Hepatocyte (in vitro differentiated cells): ENCODE results near the gene CDC42EP5. TPM values are rescaled to one million over a fixed set of nuclear protein-coding genes. Genes with fewer than 3 reads are reported as not detected.

Experiments used
- DNase-seq: peaks from one replicate; pipeline ENCODE4 v3.0.0-alpha.2; 2016; ENCODE audit warnings: low spot score
- H2AFZ ChIP-seq: fragments of 200-600 bp; sonication (generic); 2 replicates; pipeline ENCODE4 v1.6.0; 2016; ENCODE audit warnings: antibody characterized with exemption, mild to moderate bottlenecking
- H3K27ac ChIP-seq: fragments of 200-600 bp; sonication (generic); 2 replicates; pipeline ENCODE4 v1.5.1; 2016; ENCODE audit warnings: mild to moderate bottlenecking
- H3K27me3 ChIP-seq: fragments of 200-600 bp; sonication (generic); 2 replicates; pipeline ENCODE4 v1.6.1; 2016
- H3K36me3 ChIP-seq: fragments of 200-600 bp; sonication (generic); replicated peaks from 2 replicates; pipeline ENCODE4 v1.5.1; 2016; ENCODE audit warnings: low read depth; ENCODE audit not compliant: insufficient read depth
- H3K4me1 ChIP-seq: fragments of 200-600 bp; sonication (generic); 2 replicates; pipeline ENCODE4 v1.5.1; 2016; ENCODE audit warnings: mild to moderate bottlenecking, moderate library complexity; ENCODE audit not compliant: insufficient read depth
- H3K4me2 ChIP-seq: fragments of 200-600 bp; sonication (generic); 2 replicates; pipeline ENCODE4 v1.6.0; 2016
- H3K4me3 ChIP-seq: fragments of 200-600 bp; sonication (generic); 2 replicates; pipeline ENCODE4 v1.5.1; 2016; ENCODE audit warnings: mild to moderate bottlenecking
- H3K79me2 ChIP-seq: fragments of 200-600 bp; sonication (generic); 2 replicates; pipeline ENCODE4 v1.6.0; 2017; ENCODE audit warnings: mild to moderate bottlenecking
- H3K9me2 ChIP-seq: fragments of 200-600 bp; sonication (generic); replicated peaks from 2 replicates; pipeline ENCODE4 v1.6.0; 2017; ENCODE audit warnings: mild to moderate bottlenecking; ENCODE audit not compliant: insufficient read depth
- H3K9me3 ChIP-seq: fragments of 200-600 bp; sonication (generic); 2 replicates; pipeline ENCODE4 v1.5.1; 2016; ENCODE audit warnings: low read depth, mild to moderate bottlenecking
- H4K20me1 ChIP-seq: fragments of 200-600 bp; sonication (generic); 2 replicates; pipeline ENCODE4 v1.6.0; 2016; ENCODE audit warnings: mild to moderate bottlenecking; ENCODE audit not compliant: insufficient read depth, poor library complexity, severe bottlenecking
- CTCF ChIP-seq: fragments of 200-600 bp; sonication (generic); IDR thresholded peaks from 2 replicates; pipeline ENCODE4 v1.5.1; 2016; ENCODE audit warnings: antibody characterized with exemption, mild to moderate bottlenecking; ENCODE audit not compliant: poor library complexity
- EZH2 ChIP-seq: fragments of 200-600 bp; sonication (generic); IDR thresholded peaks from 2 replicates; pipeline ENCODE4 v1.6.1; 2016; ENCODE audit warnings: antibody characterized with exemption, mild to moderate bottlenecking, borderline replicate concordance
- EZH2phosphoT487 ChIP-seq: fragments of 200-600 bp; sonication (generic); IDR thresholded peaks from one replicate; pipeline ENCODE4 v1.6.1; 2018; ENCODE audit warnings: antibody characterized with exemption, mild to moderate bottlenecking, low read depth, moderate library complexity; ENCODE audit not compliant: unreplicated experiment, severe bottlenecking
- WGBS: methylation state at CpG from one replicate; pipeline ENCODE4 v1.1.6; 2016; ENCODE audit warnings: low lambda C conversion rate; ENCODE audit errors: missing lambda C conversion rate; 5-methylcytosine and 5-hydroxymethylcytosine counted together
- polyA plus RNA-seq: library from polyadenylated mRNA; unstranded; fragments of >200 nt; fragmentation: Nextera tagmentation; extraction: Ambion mirVana; gene quantifications from 2 replicates; pipeline ENCODE4 v1.2.1, GENCODE V29; 2016
- total RNA-seq: library from RNA; depleted of rRNA; stranded (reverse); fragments of >200 nt; gene quantifications from 2 replicates; pipeline ENCODE4 v1.2.3, GENCODE V29; 2014

The CDC42EP5 gene
- total and polyA plus RNA-seq, 2 experiments from 2014 or later: 46.8 to 71.2 TPM

DNA sequence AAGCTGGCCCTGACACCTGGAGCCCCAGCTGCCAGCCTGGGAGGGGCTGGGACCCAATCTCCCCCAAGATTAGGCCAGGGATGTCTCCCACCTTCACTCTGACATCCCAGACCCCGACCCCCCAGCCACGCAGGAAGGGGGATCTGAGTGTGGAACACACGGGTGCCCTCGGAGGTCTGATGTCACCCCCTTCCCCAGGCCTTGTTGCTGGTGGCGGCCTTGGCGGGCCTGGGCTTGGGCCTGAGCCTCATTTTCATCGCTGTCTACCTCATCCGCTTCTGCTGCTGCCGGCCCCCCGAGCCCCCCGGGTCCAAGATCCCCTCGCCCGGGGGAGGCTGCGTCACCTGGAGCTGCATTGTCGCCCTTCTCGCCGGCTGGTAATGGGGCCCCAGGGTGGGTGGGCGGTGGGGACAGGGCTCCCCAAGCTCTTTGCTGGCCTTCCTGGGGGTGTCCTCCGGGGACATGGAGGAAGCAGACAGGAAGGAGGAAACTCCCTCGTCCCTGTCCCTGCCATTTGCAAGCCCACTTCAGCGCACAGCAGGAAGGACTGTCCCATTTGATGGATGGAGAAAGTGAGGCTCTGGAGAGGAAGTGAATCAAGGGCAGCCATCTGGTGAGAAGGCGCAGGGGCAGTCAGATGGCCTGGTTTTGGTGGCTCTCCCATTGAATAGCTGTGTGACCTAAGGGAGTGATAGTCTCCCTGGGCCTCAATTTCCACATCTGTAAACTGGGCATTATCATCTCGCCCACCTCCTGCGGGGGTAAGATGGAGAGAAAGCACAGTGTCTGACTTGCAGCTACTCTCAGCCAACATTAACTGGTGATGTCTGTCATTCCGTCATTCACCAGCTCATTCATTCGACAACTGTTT is 53.9 kb downstream of the CDC42EP5 start:
- H3K27ac ChIP-seq: no peak overlapping the region

GRCh38 chr19:54418030-54418929 is 54.8 kb downstream of the CDC42EP5 start:
- Histone ChIP-seq H3K27me3 (peaks cover 43% of the 10 kb centered on the region), H3K4me3 (no peak overlapping the region), H4K20me1 (no peaks in the 10 kb centered on the region), H2AFZ (no peak overlapping the region), H3K79me2 (no peaks in the 10 kb centered on the region), H3K4me2 (peak overlapping the region; percentile 20), H3K27ac (no peak overlapping the region), H3K36me3 (no peaks in the 10 kb centered on the region), H3K9me3 (no peaks in the 10 kb centered on the region), H3K9me2 (no peaks in the 10 kb centered on the region), H3K4me1 (peaks cover 10% of the 10 kb centered on the region)
- DNase-seq: no peak
- TF ChIP-seq CTCF (no peak), EZH2phosphoT487 (no peak), EZH2 (no peak)
- WGBS: 44% methylated on average over 22 of the region's 25 CpGs

More for the DNA sequence above, 53.9 kb downstream of the CDC42EP5 start:
- no peaks in the 10 kb centered on the region for H3K36me3 ChIP-seq
- H3K9me3 ChIP-seq: no peaks in the 10 kb centered on the region
- H2AFZ ChIP-seq: no peak overlapping the region
- H4K20me1 ChIP-seq: no peaks in the 10 kb centered on the region
- peaks cover 46% of the 10 kb centered on the region for H3K27me3 ChIP-seq
- TF ChIP-seq EZH2 (no peak), EZH2phosphoT487 (no peak), CTCF (no peak)
- no peak overlapping the region for H3K4me3 ChIP-seq
- no peaks in the 10 kb centered on the region for H3K79me2 ChIP-seq
- DNase-seq: no peak
- H3K4me2 ChIP-seq: no peak overlapping the region
- WGBS: 89% methylated on average over 11 of the region's 26 CpGs
- peaks cover 10% of the 10 kb centered on the region for H3K4me1 ChIP-seq
- no peaks in the 10 kb centered on the region for H3K9me2 ChIP-seq

DNA sequence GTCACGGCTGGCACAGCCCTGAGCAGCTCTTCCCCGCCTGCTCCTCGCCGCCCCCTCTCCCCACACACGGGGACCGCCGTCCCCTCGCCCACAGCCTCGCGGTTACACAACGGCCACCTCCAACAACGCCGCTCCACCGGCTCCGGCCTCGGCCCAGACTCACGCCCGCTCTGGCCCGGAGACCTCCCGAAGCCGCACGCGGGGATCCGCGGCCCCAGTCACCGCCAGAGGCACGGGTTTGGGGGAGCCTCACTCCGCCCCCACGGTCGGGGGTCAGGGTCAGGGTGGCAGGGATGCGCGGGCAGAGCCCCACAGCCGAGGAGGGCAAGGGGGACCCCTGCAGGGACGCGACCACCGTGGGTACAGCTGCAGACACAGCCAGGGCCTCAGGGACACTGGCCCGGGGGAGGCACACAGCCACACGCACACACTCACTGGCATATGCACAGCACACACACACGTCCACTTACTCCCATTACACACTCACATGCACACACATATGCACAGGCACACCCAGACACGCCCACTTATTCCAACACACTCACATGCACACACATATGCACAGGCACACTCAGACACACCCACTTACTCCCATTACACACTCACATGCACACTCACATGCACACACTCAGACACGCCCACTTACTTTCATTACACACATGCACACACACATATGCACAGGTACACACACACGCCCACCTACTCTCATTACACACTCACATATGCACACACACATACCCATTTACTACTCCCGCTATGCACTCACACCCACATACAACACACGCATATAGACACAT is 56.2 kb downstream of the CDC42EP5 start:
- H2AFZ ChIP-seq: no peak overlapping the region
- no peaks in the 10 kb centered on the region for H3K9me3 ChIP-seq
- H3K27me3 ChIP-seq: peaks cover 37% of the 10 kb centered on the region
- peaks cover 10% of the 10 kb centered on the region for H3K4me1 ChIP-seq
- no peaks in the 10 kb centered on the region for H3K9me2 ChIP-seq
- no peak for TF ChIP-seq EZH2phosphoT487
- TF ChIP-seq EZH2: no peak
- TF ChIP-seq CTCF: no peak
- H3K36me3 ChIP-seq: no peaks in the 10 kb centered on the region
- WGBS: 78% methylated on average over 36 of the region's 44 CpGs
- H3K79me2 ChIP-seq: no peaks in the 10 kb centered on the region
- DNase-seq: no peak
- H3K4me2 ChIP-seq: no peak overlapping the region
- no peak overlapping the region for H3K4me3 ChIP-seq
- no peaks in the 10 kb centered on the region for H4K20me1 ChIP-seq
- H3K27ac ChIP-seq: no peak overlapping the region
